Heart left ventricle (tissue), 13 donors: ENCODE data around the gene PAX4.

Source experiments
- CTCF ChIP-seq, 12 donors: fragments of 200-600 bp; sonication (generic) in 4 of 12; IDR thresholded peaks; one replicate each; pipeline versions ENCODE4 v1.5.0 to v1.8.0; 2018 to 2022; ENCODE audit warnings: antibody characterized with exemption in 12 of 12, mild to moderate bottlenecking in 5 of 12
- POLR2A ChIP-seq, 2 donors: fragments of 450-650 bp; IDR thresholded peaks; one replicate each; pipeline ENCODE4 v1.6.1; 2017; ENCODE audit warnings: antibody characterized with exemption in 2 of 2, mild to moderate bottlenecking in 2 of 2, moderate library complexity in 2 of 2
- donor health status: ischemic (EF 13 %, LVEDD 7.1; RV severe dilation, severe dysfunction).
- donor health status: DM: no; HTN: yes; CAD: no.
- donor health status: DM: no; HTN: no; CAD: no.
- donor health status: ischemic (EF 25% LVEDD 6.9; RV normal size, moderate dysfunction).
- donor health status: ischemic (EF 25% LVEDD 5.7; RV mildly dilated, moderate dysfunction).
- donor health status: ischemic (EF 35%, LVEDD 5.7; RV mildly dilated, moderate dysfunction).
- donor health status: nonischemic (EF 11% LVEDD 7.7; RV severe dilation, severe dysfunction).
- donor health status: DM: yes; HTN: yes; CAD: no.
- donor health status: PGD.
- donor health status: ischemic (EF 29% LVEDD 5.4; RV normal size, mild dysfunction).
- donor health status: nonischemic (EF 23%, LVEDD 6.1; RV moderate dilation, normal function).

- no peak for TF ChIP-seq CTCF (IDR thresholded peaks at IDR 0.05)
- no peak for TF ChIP-seq POLR2A (IDR thresholded peaks at IDR 0.05)
Observed at GRCh38 chr7:127653396-127653795, 35.5 kb upstream of the PAX4 start.
